ENCODE data around the gene C19orf67.
A peak's percentile ranks its signal among the peaks of the same experiment; 100 is the strongest.

Gene C19orf67

DNA sequence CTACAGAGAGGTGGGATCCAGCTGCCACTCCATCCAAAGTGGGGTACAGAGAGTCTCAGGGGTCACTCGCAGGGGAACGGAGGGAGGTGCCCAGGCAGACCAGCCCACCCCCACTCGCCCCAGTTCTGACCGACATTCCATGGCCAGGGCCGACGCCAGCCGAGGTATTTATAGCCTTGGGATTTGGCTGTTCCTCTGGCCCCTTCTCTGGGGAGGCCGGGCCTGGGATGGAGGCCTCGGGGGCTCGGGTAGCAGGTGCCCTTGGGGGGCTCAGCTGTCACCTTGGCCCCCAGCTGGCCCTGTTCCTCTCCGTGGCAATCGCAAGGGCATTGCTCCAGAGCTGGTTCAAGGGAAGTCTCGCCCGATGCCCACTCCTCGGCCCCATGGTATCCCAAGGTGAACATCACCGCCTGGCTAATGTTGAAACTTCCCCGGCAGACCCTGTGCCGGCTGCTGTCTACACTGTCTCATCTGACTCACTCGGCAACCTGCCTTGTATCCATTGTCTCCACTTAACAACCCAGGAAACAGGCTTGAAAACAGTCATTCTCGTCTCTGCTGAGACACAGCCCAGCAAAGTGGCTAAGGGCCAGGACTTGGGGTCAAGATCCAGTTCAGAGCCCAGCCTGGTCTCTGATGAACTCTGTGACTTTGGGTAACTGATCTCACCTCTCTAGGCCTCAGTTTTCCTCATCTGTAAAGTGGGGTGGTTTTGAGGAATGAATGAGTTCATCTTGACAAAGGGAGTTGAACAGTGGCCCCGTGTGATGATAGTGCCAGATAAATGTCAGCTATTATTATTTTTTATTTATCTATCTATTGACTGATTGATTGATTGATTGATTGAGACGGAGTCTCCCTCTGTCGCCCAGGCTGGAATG, 22.2 kb upstream of the C19orf67 start:
- no peak for DNase-seq (ENCODE audit: low spot score)

- DNase-seq (ENCODE audit: low spot score): no peak
Observed at GRCh38 chr19:14106840-14107239, 21.3 kb upstream of the C19orf67 start.

DNA sequence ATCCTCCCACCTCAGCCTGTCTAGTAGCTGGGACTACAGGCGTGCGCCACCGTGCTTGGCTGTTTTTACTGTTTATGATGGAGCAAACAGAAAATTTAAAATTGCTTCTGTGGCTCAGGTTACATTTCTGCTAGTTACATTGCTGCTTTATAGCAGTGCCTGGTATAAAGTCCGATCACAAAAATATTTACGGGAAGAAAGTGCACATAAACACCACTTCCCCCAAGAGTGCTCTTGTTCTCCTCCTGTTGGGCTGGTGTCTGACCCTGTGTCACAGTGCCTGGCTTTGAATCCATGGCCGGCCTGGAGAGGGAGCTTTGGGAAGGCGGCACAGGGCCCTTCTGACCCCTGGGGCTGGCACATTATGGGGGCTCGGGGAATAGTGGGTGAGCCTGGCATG, 20.1 kb upstream of the C19orf67 start:
- no peak for DNase-seq (ENCODE audit: low spot score)

- no peak for DNase-seq (ENCODE audit: low spot score)
Observed at GRCh38 chr19:14103310-14103709, 17.7 kb upstream of the C19orf67 start.

DNA sequence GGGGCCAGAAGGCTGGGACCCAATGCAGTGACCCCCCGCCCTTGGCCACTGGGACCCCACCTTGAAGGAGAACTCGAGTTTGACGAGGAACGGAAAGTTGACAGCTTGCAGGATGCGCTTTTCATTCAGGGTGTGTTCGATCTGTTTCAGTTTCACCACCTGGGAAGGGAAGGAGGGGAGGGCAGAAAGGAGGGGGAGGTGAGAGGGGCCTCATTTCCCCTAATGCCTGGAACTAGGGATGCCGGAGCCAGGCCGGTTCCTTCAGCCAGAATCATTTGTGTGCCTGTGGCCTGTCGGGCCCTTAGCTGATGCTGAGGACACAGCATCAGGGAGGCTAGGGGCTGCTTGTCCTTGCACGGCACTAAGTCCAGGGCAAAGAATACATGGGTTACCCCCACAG, 17.2 kb upstream of the C19orf67 start:
- no peak for DNase-seq (ENCODE audit: low spot score)

GRCh38 chr19:14102102-14102696, 16.6 kb upstream of the C19orf67 start:
- DNase-seq (ENCODE audit: low spot score): no peak

- DNase-seq (ENCODE audit: low spot score): no peak
Observed at GRCh38 chr19:14101003-14101545, 15.5 kb upstream of the C19orf67 start.

- no peak for DNase-seq (ENCODE audit: low spot score)
Observed at GRCh38 chr19:14097532-14098151, 12.1 kb upstream of the C19orf67 start.

DNA sequence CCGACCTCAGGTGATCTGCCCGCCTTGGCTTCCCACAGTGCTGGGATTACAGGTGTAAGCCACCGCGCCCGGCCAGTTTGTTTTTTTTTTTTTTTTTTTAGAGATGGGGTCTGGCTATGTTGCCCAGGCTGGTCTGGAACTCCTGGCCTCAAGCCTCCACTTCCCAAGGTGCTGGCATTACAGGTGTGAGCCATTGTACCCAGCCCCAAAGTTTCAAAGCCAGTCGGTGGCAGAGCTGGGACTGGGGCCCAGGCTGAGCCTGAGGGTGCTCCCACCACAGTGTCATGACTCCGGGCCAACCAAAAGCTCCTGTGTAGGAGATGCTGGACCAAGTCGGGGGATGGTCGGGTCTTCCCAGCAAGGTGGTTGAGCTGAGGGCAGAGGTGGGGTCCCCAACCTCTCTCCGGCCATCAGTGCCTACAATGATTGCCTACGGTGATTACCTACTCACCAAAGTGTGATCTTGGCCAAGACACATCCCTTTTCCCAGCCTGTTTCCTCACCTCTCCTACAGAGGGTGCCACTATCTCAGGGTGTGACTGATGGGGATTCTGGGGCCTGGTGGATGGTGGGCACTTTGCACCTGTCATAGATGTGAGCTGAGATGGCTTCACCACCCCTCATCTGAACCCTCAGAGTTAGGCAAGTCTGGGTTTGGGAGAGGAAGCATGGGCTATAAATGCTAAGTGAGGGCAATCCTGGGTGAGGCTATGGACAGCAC, 10.8 kb upstream of the C19orf67 start:
- DNase-seq (ENCODE audit: low spot score): no peak

GRCh38 chr19:14094854-14095253, 9.3 kb upstream of the C19orf67 start:
- no peak for DNase-seq (ENCODE audit: low spot score)

DNA sequence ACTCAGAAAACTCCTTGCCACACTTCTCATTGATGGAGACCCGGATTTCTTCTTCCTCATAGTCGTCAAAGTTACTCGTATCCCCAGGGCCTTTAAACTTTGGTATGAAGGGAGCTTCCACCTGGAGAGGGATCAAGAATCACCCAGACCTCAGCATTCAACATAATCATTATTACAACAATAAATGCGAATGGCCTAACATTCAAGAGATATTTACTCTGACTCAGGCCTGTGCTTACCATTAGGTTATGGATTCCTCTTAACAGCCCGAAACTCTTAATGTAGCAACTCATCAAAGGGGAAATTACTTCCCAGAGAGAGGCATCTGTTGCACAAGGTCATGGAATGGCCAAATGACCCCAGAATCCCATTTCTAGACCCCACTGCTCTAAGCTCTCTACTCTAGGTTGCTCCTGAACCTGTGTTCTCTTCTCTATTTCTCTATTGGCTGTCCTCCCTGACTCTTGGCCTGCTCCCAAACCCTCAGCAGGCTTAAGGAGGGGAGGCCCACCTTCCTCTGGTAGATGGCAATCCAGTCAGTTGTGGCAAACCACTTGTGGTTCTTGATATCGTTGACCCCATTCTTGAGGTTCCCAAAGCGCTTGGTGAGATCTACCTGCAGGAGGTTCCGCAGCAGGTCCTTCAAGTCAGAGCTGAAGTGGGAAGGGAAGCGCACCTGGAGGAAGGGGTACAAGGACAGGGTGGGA, 7.7 kb upstream of the C19orf67 start:
- no peak for DNase-seq (ENCODE audit: low spot score)

GRCh38 chr19:14091813-14092462, 6.4 kb upstream of the C19orf67 start:
- no peak for DNase-seq (ENCODE audit: low spot score)

DNA sequence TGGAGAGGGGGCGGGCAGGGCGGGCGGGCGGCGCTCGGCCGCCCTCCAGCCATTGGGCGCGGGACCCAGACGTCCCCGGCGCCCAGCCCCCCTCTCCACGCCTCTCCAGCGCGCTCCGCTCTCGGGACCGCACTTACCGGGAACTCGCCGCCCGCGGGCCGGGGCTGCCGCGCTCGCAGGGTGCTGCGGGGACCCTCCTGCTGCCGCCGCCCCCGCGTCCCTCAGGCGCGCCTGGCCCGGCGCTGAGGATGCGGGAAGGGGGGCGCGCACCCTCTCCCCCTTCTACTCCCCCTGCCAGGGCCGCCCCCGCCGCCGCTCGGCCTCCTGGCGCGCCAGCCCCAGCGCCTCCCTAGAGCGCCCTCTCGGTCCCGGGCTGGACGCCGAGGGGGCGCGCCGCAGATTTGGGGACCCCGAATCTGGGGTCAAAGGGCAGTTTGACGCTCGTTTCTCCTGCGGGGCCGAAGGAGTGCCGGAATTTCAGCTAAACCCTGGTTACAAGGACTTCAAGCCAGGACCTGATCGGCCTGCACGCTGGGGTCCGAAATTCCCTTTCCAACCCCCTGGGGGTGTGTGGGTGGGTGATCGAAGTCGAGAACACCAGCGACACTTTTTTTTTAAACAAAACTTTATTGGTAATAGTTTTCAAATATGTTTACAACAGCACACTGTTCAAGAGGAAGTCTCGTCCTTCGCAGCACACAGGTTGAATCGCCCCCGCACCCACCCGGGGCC, 5.7 kb upstream of the C19orf67 start:
- DNase-seq (ENCODE audit: low spot score): peak; percentile 82

- peak; percentile 87 for DNase-seq (ENCODE audit: low spot score)
Observed at GRCh38 chr19:14090509-14091080, 5.0 kb upstream of the C19orf67 start, which contains the start of gene SAMD1. Gene SAMD1, minus strand, starts transcription at chr19:14090751.

DNA sequence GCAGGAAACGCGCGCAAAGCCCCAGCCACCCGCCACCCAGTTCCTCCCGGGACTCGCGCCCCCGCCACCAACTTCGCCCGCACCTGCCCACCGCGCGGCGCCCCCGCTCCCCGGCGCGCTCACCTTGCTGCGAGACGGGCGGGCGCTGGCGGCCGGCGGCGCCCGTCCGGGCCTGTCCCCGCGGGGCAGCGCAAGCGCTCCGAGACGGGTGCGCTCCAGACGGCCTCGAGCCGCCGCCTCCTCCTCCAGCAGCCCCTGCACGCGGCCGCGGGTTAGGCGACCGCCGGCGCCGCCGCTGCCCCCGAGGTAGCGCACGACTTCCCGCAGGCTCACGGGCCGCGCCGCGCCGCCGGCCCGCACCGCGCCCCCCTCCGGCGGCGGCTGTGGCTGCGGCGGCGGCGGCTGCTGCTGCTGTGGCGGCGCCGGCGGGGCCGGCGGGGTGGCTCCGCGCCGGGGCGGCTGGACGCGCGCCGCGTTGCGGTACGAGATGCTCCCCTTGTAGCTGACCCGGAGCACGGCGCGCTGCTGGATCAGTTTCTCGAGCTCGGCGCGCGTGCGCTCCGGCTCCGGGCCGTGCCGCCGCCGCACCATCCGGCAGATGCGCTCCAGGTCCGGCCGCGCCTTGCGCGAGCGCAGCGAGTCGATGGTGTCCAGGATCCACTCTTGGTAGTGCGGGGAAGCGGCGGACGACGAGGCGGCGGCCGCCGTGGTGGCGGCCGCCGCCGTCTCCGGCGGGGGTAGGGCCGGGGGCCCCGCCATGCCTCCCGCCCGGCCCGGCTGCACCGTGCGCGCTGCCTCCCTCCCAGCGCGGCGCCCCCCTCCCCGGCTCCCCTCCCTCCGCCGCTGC, 4.3 kb upstream of the C19orf67 start:
- DNase-seq (ENCODE audit: low spot score): peak; percentile 76

- DNase-seq (ENCODE audit: low spot score): no peak
Observed at GRCh38 chr19:14089412-14089661, 3.8 kb upstream of the C19orf67 start.

- no peak for DNase-seq (ENCODE audit: low spot score)
Observed at GRCh38 chr19:14088634-14089411, 3.2 kb upstream of the C19orf67 start.

DNA sequence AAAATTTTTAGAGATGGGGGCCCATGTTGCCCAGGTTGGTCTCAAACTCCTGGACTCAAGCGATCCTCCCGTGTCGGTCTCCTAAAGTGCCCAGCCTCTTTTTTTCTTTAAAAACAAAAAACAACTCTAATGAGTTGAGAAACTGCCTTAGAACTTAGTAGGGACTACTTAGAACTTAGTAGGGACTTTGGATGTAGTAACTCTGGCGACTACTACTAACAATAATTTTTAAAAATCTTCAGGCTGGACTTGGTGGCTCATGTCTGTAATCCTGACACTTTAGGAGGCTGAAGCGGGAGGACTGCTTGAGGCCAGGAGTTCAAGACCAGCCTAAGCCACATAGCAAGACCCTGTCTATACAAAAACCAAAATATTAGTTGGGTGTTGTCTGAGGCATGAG, 515 bp upstream of the C19orf67 start:
- no peak for DNase-seq (ENCODE audit: low spot score)

- DNase-seq (ENCODE audit: low spot score): no peak
Observed at GRCh38 chr19:14082675-14082960, 3.0 kb downstream of the C19orf67 start.
